Measurements from ENCODE around the gene COX7A2. TPM values are rescaled to one million over a fixed set of nuclear protein-coding genes. Genes with fewer than 3 reads are reported as not detected.
A peak's percentile ranks its signal among the peaks of the same experiment; 100 is the strongest.

The COX7A2 gene
- total RNA-seq, 1 experiment from 2014 or later, result 707 TPM

GRCh38 chr6:75235271-75235670 lies 8.3 kb downstream of the COX7A2 start:
- no peaks in the 10 kb centered on the region for H3K9me3 ChIP-seq (ENCODE audit: control insufficient read depth, insufficient read depth, low read depth, low read length)
- intact Hi-C loops (cut with micrococcal nuclease; ENCODE audit: unreplicated experiment) (no loop called here), in situ Hi-C loops (cut with HindIII; ENCODE audit: low pct_unique_long_range_greater_than_20kb, low sequenced_read_pairs) (no loop called here)
- DNase-seq (ENCODE audit: low read depth, low spot score) (no peak), ATAC-seq (0 out of 2 replicates have a peak, but pooled peaks have one; percentile 9)
- ChIA-PET POLR2A (no interaction called here), CTCF (no interaction called here)
- no peaks in the 10 kb centered on the region for H3K4me1 ChIP-seq (ENCODE audit: control insufficient read depth, insufficient read depth, low read length)
- peaks cover 17% of the 10 kb centered on the region for H3K36me3 ChIP-seq (ENCODE audit: control insufficient read depth, insufficient read depth, low read length)
- H3K27me3 ChIP-seq (ENCODE audit: control insufficient read depth, insufficient read depth, low read length), result no peaks in the 10 kb centered on the region
- H3K27ac ChIP-seq (ENCODE audit: low read length), result no peak overlapping the region
- no peak for TF ChIP-seq SIN3A (IDR thresholded peaks at IDR 0.05; ENCODE audit: borderline replicate concordance, insufficient read depth, low read depth, low read length)
- TF ChIP-seq REST (IDR thresholded peaks at IDR 0.05; ENCODE audit: insufficient read depth in 1 of 2, low read depth in 2 of 2, low read length in 1 of 2), result no peak
- TF ChIP-seq POLR2AphosphoS5 (IDR thresholded peaks at IDR 0.05; ENCODE audit: low read depth, low read length), result no peak
- no peak for TF ChIP-seq CTCF (IDR thresholded peaks at IDR 0.05)
- TF ChIP-seq TCF7L2 (IDR thresholded peaks at IDR 0.05; ENCODE audit: low read depth, low read length), result no peak
- H3K4me3 ChIP-seq (ENCODE audit: low read depth in 2 of 2, low read length in 2 of 2), result no peak overlapping the region
- BruUV-seq (replicated peaks), result no TSS peak

GRCh38 chr6:75234126-75234865 lies 9.3 kb downstream of the COX7A2 start:
- Histone ChIP-seq H3K9me3 (ENCODE audit: control insufficient read depth, insufficient read depth, low read depth, low read length) (no peaks in the 10 kb centered on the region), H3K27me3 (ENCODE audit: control insufficient read depth, insufficient read depth, low read length) (no peaks in the 10 kb centered on the region), H3K4me3 (ENCODE audit: low read depth in 2 of 2, low read length in 2 of 2) (no peak overlapping the region), H3K36me3 (ENCODE audit: control insufficient read depth, insufficient read depth, low read length) (peaks cover 10% of the 10 kb centered on the region), H3K4me1 (ENCODE audit: control insufficient read depth, insufficient read depth, low read length) (no peaks in the 10 kb centered on the region), H3K27ac (ENCODE audit: low read length) (no peak overlapping the region)
- in situ Hi-C loops (cut with HindIII; ENCODE audit: low pct_unique_long_range_greater_than_20kb, low sequenced_read_pairs), result no loop called here
- DNase-seq (ENCODE audit: low read depth, low spot score), result no peak
- no peak for ATAC-seq
- ChIA-PET CTCF (no interaction called here), POLR2A (no interaction called here)
- BruUV-seq (replicated peaks), result no TSS peak
- TF ChIP-seq REST (IDR thresholded peaks at IDR 0.05; ENCODE audit: insufficient read depth in 1 of 2, low read depth in 2 of 2, low read length in 1 of 2) (no peak), SIN3A (IDR thresholded peaks at IDR 0.05; ENCODE audit: borderline replicate concordance, insufficient read depth, low read depth, low read length) (no peak), POLR2AphosphoS5 (IDR thresholded peaks at IDR 0.05; ENCODE audit: low read depth, low read length) (no peak), CTCF (IDR thresholded peaks at IDR 0.05) (no peak), TCF7L2 (IDR thresholded peaks at IDR 0.05; ENCODE audit: low read depth, low read length) (no peak)
- intact Hi-C loops (cut with micrococcal nuclease; ENCODE audit: unreplicated experiment), result no loop called here
